ENCODE results near the gene PPP1R3C.

Gene PPP1R3C

DNA sequence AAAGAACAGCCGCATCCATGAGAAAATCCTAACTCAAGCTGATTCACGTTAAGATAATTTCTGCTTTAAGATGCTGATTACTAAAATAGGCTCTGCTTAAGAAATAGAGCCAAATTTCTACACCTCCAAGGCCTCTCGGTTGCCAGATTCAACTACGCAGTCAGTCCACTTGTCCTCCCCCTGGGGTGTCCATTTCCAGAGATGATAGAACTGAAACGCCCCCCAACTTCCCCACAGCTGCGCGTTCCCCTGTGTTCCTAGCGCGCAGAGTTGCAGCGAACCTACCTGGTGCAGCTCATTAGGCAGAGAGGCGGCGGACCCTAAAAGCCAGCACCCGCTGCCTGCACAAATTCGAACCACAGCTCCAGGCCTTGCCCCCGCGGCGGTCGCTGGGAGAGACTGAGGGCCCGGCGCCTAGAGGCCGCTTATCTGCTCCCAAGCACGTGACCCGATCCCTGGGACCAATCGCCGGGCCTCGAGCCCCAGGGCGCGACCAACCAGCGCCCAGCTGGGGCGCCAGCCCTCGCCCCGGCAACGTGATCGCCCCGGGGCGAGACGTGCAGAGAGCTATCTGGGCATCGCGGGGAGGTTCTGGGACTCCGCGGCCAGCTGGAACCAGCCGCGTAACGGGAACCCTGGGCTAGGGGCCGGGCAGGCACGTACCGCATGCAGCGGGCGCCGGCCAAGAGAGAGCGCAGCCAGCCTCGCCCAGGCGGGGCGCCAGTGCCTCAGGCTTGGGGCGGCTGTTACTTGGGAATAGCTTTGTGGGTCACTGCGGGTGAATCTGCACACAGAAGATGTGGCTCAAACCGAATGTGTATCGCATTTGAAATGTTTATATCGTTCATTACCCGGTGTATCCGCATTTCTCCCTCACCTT, at the start of gene PPP1R3C:
PPP1R3C (minus strand) TSS at position 401 of the 880 bp plus-strand sequence; CDS start at position 299, 102 bp downstream.
- DNase-seq = peak; percentile 98

DNA sequence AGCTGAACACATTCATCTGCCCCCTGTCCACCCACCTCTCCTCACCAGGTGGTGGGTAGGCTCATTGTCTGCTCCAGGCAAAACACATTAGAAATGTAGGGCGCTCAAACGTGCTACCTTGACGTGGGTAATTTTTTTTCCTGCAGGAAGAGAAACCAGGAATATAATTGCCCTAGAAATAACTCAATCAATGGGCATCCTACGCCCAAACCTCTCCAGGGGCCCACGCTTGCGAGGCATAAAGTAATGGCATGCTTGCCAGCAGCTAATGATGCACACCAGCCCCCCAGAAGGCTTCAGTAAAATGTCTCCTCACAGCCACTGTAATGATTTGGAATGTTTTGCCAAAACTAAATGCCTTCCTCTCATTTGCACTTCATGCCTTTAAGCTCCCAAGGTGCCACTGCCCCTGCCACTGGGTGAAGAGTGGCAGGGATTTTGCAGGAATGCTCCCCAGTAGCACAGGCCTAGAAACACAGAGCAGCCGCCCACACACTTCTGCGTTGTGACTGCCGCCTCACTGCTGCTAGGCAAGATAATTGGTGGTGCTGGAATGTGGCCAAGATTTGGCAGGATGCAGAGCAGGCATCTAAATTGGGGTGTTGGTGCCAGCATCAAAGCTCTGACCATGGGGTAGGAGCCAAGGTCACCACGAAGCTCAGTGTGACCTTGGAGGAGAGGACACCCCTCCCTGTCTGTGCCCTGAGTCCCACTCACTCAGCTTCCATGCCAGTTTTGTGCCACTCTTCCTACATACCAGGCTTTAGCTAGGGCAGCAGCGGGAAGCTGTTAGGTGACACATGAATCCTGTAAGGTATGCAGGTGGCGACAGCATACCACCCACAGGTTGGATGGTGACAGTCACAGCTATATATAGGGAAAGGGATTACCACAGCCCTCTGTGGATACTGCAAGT, 48.7 kb upstream of the PPP1R3C start:
- no peak for DNase-seq

DNA sequence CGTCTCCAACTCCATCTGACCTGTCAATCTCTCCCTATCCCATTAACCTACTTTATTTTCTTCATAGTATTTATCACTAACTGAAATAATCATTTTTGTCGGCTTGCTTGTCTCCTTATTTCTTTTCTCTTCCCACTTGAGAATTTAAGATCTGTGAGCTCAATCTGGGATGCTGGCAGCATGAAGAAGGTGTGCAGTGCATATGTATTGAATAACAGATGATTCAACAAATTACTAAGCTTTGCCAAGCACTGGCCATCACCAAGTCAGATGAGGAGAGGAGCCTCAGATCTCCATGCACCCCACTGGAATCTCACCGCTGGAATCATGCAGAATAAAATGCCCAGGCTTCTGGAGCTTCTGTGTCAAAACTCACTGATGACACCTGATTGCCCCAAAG, 47.6 kb upstream of the PPP1R3C start:
- DNase-seq = no peak

DNA sequence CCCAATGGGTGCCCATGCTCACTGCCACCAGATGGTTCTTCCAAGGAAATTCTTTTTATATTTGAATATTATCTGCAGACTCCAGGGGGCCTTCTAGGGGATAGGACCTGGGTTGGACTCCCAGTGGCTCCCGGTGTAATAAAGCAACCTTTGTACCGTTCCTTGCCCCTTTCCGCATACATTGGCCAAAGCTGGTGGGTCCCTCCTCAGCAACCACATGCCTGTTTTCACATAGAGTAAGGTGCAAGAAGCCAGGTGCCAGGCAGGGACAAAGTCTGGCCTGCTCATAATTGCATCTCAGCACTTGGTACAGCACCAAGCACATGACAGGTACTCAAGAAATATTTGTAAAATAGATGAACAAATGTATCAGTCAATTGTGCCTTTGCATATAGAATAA, 46.4 kb upstream of the PPP1R3C start:
- no peak for DNase-seq

DNA sequence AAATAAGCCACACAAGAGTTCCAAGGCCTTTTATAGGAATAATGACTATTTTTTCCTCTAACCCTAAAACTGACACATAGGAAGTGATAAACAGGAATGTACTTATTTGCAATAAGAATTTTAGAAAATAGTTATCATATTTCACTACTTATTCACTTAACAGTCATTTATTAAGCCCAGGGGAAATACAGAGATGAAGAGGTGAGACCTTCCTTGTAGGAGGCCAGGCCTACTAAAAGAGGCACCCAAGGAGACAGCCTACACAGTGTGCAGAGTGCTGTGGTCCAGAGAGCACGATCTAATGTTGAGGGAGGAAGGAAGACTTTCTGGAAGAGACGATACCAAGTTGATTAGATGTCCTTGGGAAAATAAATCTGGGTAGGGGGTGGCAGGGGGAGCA, 45.0 kb upstream of the PPP1R3C start:
- DNase-seq = no peak

DNA sequence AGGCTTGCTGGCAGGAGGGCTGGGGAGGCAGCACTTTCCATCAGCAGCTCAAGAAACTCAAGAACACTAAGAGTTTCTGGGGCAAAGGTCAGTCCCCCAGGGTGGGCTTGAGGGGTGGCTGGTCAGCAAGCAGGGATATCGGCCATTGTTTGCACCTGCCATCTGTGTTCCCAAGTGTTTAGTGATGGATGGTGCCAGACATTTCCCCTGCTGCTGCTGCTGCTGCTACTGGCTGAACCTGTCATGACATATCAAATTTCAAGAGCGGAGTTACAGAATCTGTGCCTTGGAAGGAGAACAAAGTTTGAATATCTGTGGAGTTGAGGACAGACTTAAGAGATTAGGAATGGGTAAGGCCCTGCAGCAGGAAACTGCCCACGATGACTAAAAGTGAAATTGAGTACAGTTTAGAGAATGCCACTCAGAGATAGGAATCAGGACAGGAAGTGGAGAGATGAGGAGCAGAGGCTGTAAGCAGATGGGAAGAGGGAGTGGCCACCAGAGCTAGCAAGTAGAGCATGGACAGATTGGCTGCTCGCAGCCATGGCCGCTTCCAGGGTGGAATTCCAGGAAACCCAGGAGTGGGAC, 39.2 kb upstream of the PPP1R3C start:
- peak; percentile 87 for DNase-seq

DNA sequence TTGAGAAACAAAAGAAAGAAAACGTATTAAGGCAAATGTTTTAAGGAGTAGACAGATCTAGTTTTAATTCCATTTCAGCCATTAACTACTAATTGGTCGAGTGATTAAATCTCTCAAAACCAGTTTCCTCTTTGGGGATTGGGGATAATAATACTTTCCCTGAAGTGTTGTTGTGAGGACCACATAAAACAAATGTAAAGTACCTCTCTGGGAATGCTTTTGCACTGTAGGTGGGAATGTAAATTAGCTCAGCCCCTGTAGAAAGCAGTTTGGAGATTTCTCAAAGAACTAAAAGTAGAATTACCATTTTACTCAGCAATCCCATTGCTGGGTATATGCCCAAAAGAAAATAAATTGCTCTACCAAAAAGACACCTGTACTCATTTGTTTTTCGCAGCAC, 36.0 kb upstream of the PPP1R3C start:
- DNase-seq = no peak

DNA sequence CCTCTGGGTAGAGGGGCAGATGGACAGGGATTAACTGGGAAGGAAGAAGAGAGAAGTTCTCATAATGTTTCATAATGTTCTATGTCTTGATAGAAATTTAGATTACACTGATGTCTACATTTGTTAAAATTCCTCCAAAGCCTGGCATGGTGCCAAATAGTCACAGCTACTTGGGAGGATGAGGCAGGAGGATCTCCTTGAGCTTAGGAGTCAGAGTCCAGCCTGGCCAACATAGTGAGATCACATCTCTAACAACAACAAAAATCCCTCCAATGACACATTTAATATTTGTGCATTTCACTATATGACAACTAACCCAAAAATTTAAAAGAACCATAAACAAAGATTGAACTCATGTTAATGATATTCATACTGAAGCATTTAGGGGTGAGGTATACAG, 33.0 kb upstream of the PPP1R3C start:
- no peak for DNase-seq

DNA sequence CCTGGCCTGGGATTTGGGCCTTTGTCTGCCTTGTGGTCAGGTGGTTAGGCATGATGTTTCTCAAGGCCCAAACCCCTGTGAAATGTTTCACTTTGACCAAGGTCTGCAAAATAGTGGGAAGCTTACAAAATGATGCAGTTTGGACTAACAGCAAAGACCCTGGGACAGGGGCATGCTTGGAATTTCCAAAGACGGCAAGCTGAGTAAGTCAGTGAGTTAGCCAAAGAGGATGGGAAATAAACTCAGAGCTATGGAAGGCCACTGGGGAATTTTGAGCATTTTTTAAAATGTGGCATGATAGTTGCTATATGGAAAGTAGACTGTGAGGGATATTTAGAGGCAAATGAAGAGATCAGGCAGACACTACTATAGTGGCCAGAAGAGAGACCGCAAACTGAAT, 31.6 kb upstream of the PPP1R3C start:
- no peak for DNase-seq

DNA sequence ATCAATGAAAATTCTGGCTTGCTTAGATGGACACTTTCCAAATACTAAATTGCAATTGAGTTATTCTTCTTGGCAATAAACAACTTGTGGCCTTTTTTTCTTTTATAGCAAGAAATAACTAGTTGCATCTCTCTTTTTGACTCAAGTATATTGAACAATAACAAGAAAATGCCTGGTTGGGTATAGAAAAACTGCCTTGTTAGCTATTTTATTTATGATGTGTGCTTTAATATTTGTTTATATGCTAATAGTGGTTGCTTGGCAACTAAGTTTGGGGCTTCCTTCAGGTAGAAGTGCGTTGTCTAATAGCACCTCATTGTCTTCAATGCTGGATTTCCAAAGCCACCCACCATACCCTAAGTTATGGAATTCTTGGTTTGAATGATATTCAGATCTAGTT, 30.1 kb upstream of the PPP1R3C start:
- DNase-seq = no peak

DNA sequence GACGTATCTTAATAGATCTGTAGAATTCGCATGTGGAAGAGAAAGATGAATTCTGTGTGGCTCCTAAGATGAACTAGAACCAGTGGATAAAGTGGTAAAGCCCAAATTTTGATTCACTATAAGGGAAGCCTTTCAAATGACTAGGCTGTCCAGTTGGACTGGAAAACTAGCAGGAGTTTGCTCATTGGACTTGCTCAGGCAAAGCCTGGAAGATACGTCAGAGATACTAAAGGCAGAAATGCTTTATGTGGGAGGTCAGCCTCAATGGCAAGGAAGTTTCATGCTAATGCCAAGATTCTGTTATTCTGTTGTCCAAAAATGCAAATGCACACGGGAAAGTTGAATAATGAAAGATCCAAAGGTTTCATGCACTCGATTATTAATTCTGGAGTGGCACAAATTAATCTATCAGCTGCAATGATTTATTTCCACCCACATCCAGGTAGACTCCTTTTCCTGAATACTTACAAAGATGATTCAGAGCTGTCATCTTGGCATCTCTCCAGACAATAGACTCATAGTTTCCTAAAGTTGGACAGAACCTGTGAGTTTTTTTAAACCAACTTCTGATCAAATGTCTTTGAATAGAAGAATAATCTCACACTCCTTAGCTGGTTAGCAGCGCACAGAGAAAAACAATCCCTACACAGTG, 20.5 kb upstream of the PPP1R3C start:
- DNase-seq = peak; percentile 93

DNA sequence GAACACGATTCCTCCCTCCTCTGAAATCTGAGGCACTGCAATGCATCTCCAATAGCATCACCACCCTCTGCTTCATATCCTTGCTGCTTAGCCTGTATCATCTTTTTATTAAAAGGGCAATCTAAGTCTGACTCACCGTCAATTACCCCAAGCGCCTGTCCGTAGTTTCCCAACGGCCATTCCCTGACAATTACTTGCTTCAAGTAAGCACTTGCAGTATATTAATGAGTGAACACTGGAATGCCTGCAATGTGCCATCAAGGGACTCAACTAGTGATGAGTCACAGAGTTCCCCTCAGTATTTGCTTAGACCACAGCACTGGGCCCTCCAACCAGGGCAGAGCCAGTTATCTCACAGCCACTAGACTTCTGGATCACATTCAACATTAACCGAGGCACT, 19.5 kb upstream of the PPP1R3C start:
- DNase-seq = peak; percentile 90

DNA sequence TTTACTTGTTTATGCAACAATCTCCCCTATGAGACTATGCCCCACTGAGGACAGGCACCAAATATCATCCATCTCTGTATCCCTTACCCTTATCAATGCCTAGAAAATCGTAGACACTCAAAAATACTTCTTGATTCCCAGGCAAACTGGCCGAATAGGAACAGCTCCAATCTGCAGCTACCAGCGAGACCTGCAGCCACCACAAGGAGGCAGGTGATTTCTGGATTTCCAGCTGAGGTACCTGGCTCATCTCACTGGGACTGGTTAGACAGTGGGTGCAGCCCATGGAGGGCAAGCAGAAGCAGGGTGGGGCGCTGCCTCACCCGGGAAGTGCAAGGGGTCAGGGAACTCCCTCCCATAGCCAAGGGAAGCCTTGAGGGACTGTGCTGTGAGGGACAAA, 10.8 kb upstream of the PPP1R3C start:
- DNase-seq = no peak

DNA sequence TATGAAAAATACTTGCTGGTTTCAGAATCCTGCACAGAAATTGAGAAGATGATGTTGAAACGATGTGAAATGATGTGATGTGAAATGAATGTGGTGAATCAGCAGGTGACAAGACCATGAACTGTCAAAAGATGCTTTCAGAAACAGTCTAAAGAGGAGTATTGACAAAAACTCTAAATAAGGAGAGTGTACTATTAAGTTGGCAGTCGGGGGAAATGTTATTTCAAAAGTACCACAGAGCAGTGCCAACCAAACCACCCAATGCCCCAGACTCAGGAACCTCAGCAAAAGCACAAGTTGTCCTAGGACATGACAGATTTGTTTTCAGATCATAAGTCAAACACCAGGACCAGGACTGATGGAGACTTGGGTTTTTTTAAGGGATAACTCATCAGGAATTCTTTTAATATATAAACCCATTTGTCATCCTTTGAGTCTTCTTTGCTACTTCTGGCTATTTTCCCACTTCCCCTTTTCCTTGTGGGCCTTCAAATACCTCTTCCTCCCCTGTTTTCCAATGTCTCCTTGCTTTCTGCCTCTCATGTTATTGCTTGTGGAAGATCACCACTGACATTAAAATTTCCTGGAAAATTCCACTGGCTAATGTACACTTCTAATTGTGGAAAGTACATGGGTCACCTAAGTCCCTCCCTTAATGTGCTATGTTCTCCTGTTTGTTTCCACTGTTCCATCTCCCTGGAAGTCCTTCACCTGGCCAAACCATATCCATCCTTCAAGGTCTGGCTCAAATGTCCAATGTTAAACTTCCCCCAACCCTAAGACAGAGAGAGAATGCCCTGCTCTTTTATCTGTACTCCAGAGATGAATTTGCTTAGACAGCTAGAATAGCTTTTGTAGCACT, 10.2 kb upstream of the PPP1R3C start:
- no peak for DNase-seq

DNA sequence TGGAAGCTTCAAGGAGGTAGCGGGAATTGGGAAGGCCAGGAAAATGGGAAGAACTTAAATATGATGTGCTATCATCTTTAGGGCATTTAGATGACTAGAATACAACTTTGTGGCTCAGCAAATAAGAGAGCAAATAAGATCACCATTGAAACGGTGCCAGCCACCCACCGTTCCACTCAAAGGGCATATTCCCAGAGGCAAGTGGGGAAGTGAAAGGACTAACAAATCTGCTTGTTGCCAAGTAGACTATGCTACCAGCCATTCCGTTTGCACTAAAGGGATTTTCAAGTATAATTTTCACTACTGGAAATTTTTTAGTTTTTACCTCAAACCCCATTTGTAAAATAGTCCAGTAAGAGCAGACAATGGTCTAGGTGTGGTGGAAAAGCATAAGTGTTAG, 4.0 kb upstream of the PPP1R3C start:
- DNase-seq = no peak

DNA sequence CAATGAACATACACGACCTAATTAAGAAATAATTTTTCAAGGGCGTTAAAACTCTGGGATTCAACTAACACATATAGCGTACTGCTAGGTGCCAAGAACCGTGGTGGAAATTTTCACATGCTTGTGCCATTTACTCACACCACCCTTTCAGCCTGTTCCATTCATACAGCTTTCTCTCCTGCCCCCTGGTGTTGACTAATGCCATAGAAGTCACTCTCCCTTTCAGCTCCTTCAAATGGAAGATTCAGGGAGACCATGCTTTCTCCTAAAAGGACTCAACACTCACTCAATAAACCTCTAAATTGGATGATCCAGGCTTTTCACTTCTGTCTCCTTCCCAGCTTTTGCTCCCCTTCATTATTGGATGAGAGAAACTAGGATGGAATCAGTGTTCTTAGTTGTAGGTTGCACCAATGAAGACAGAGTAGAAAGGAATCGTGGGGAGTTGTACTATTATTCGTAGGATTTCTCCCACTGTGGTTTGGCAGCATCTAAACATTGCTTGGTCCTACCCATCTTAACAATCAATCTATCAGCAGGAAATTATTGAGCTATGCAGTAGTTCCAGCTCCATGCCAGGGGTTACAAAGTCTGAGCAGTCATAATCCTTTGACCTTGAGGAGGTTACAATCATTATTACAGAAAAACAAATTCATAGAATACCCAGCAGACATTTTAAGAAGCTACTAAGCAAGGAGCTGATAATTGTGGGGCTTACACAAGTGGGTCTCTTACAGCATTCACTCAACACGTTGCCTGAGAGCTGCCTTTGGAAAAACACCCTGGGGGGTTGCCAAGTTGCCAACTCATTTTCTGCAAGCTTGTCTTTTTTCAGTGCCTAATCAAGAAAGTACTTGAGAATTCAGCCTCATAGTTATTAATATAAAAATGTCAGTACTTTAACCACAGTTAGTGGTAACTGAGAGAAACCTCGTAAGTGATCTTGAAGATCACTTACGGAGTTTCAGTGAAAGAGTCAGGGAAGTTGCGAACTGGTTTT, 2.8 kb upstream of the PPP1R3C start:
- DNase-seq = peak; percentile 62

DNA sequence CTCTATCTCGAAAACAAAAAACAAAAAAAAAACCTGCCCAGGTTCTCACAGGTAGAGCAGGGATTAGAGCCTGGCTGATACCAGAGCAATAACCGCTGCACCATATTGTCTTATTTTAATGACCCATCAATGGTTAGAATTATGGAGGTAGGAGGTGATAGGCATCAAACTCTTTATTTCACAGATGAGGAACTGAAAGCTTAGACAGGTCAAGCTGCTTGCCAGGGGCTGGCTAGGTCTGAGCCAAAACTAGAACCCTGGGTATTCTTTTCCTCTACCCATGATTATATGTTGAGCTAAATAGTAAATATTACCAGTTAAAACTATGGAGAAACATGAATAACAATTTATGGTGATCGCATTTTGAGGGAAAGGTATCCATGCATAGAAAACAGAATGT, 2.0 kb upstream of the PPP1R3C start:
- DNase-seq = no peak

DNA sequence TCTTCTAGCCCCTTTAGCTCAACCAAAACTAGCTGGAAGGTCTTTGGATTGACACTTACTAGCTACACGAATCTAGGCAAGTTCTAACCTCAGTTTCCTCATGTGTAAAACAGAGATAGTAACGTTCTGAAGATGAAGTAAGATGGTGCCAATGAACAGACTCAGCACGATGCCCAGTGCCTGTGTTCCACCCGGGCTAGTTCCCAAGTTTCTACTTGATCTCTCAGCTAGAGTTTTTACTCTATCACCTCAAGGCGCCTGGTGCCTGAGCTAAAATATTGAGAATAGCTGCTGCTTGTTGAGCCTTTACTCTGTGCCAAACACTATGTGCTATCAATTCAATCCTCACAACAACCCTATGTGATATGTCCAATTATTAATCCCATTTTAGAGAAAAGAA, 1.4 kb upstream of the PPP1R3C start:
- DNase-seq = no peak

DNA sequence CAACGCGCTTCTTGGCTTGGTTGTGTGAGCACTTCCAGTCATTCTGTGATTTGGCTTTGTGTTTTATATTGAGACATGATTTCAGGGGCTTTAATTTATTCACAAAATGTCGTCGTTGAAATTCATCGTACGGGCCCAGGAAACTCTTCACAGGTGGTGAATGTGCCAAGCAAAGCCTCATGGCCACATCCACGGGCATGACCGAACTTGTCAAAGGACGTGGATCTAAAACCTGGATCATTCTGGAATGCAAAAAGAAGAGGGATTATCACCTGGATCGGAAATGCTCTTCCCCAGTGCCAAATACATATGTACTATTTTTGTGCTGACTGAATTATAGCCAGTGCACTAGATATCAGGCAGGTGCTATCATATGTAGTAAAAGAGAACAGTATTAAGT, 2.2 kb downstream of the PPP1R3C start:
- DNase-seq = no peak

DNA sequence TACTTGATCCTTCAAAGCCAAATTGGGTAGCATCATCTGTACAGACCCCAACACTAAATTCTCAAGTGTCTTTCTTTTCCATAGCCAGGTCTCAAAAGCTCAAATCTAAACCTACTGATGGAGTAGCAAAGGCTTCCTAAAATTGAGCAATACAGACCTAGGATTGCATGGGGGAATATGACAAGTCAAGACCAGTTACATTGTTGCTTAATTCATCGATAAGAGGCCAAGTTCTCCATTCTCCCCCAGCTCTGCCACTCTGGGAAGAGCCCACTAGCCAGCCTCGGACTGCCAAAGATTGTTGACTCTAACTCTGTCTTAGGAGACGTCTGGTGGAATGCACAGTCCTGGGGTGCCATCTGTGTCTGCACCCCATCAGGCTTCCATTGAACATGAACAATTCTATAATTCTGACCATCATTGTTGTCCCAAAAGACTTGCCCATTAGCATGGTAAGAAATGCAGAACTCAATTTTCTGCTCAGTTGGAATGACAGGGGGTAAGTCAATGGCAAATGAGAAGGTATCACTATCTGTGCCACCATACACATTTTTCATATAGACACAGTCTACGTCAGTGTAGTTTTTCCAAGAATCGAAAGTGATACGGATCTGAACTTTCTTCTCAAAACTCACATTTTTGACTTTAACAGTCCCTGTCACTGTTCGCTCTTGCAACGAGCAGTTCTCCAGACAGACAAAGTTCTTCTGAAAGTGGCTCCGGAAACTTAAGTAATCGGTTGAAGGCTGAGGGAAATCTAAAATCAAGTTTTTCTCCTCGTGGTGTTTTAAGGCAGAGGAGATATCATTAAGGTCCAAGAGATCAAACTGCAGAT, 2.9 kb downstream of the PPP1R3C start:
- DNase-seq = no peak

Measured in NCI-H226 (cell line).